ENCODE data around the gene SLC1A7.

Gene SLC1A7

GRCh38 chr1:53067886-53068285, 74.6 kb downstream of the SLC1A7 start:
- DNase-seq, result no peak
- H3K36me3 ChIP-seq (ENCODE audit: control insufficient read depth, insufficient read depth, low read length), result no peaks in the 10 kb centered on the region
- H2BK15ac ChIP-seq (replicated peaks; ENCODE audit: low read depth), result no peak overlapping the region
- H3K27me3 ChIP-seq (ENCODE audit: insufficient read depth, low read length, poor library complexity), result peaks cover 9% of the 10 kb centered on the region
- no peak overlapping the region for H3K56ac ChIP-seq (ENCODE audit: low read length)
- H2BK5ac ChIP-seq (ENCODE audit: low read length), result no peak overlapping the region
- no peak overlapping the region for H2BK120ac ChIP-seq (ENCODE audit: low read depth, low read length)
- H3K4me3 ChIP-seq (ENCODE audit: low read length), result no peak overlapping the region
- no peak overlapping the region for H4K5ac ChIP-seq (ENCODE audit: low read length)
- no peak overlapping the region for H3K23ac ChIP-seq (ENCODE audit: low read length)
- no peak overlapping the region for H3K27ac ChIP-seq (ENCODE audit: low read depth, low read length)
- H3K79me1 ChIP-seq (ENCODE audit: low read length), result no peaks in the 10 kb centered on the region
- H2AK5ac ChIP-seq (ENCODE audit: low read length), result no peak overlapping the region
- WGBS (ENCODE audit: extremely low coverage, insufficient coverage, low lambda C conversion rate), result no CpG with 5 or more reads among the region's 2 CpGs
- H3K79me2 ChIP-seq (ENCODE audit: control insufficient read depth, insufficient read depth, low read length), result no peaks in the 10 kb centered on the region
- no peak overlapping the region for H3K18ac ChIP-seq (ENCODE audit: low read length)
- H3K4me2 ChIP-seq (ENCODE audit: low read length), result no peak overlapping the region
- no peak overlapping the region for H3K9ac ChIP-seq (ENCODE audit: low read length)
- H3K4me1 ChIP-seq (ENCODE audit: control insufficient read depth, low read depth, low read length), result no peaks in the 10 kb centered on the region
- no peak overlapping the region for H4K8ac ChIP-seq (ENCODE audit: low read depth, low read length)
- no peak overlapping the region for H3K4ac ChIP-seq (ENCODE audit: low read depth, low read length)

- Histone ChIP-seq H4K8ac (ENCODE audit: low read depth, low read length) (no peak overlapping the region), H3K9ac (ENCODE audit: low read length) (no peak overlapping the region), H3K4ac (ENCODE audit: low read depth, low read length) (no peak overlapping the region), H2BK15ac (replicated peaks; ENCODE audit: low read depth) (no peak overlapping the region), H3K27me3 (ENCODE audit: insufficient read depth, low read length, poor library complexity) (peaks cover 15% of the 10 kb centered on the region), H2BK120ac (ENCODE audit: low read depth, low read length) (no peak overlapping the region), H3K23ac (ENCODE audit: low read length) (no peak overlapping the region), H3K36me3 (ENCODE audit: control insufficient read depth, insufficient read depth, low read length) (no peaks in the 10 kb centered on the region), H3K4me1 (ENCODE audit: control insufficient read depth, low read depth, low read length) (no peaks in the 10 kb centered on the region), H3K4me2 (ENCODE audit: low read length) (no peak overlapping the region), H3K4me3 (ENCODE audit: low read length) (no peak overlapping the region), H3K79me1 (ENCODE audit: low read length) (no peaks in the 10 kb centered on the region), H2AK5ac (ENCODE audit: low read length) (no peak overlapping the region), H3K27ac (ENCODE audit: low read depth, low read length) (no peak overlapping the region), H2BK5ac (ENCODE audit: low read length) (no peak overlapping the region), H3K18ac (ENCODE audit: low read length) (no peak overlapping the region), H4K5ac (ENCODE audit: low read length) (no peak overlapping the region), H3K79me2 (ENCODE audit: control insufficient read depth, insufficient read depth, low read length) (no peaks in the 10 kb centered on the region), H3K56ac (ENCODE audit: low read length) (no peak overlapping the region)
- DNase-seq, result no peak
- no CpG with 5 or more reads among the region's 13 CpGs for WGBS (ENCODE audit: extremely low coverage, insufficient coverage, low lambda C conversion rate)
These were observed 75.3 kb downstream of the SLC1A7 start for GRCh38 chr1:53066891-53067738.

- Histone ChIP-seq H4K8ac (ENCODE audit: low read depth, low read length) (no peak overlapping the region), H3K27me3 (ENCODE audit: insufficient read depth, low read length, poor library complexity) (peaks cover 18% of the 10 kb centered on the region), H3K79me2 (ENCODE audit: control insufficient read depth, insufficient read depth, low read length) (no peaks in the 10 kb centered on the region), H3K9ac (ENCODE audit: low read length) (no peak overlapping the region), H3K23ac (ENCODE audit: low read length) (no peak overlapping the region), H2BK15ac (replicated peaks; ENCODE audit: low read depth) (no peak overlapping the region), H3K56ac (ENCODE audit: low read length) (no peak overlapping the region), H2AK5ac (ENCODE audit: low read length) (no peak overlapping the region), H3K36me3 (ENCODE audit: control insufficient read depth, insufficient read depth, low read length) (no peaks in the 10 kb centered on the region), H3K79me1 (ENCODE audit: low read length) (no peaks in the 10 kb centered on the region), H2BK5ac (ENCODE audit: low read length) (no peak overlapping the region), H3K27ac (ENCODE audit: low read depth, low read length) (no peak overlapping the region), H3K4me1 (ENCODE audit: control insufficient read depth, low read depth, low read length) (no peaks in the 10 kb centered on the region), H4K5ac (ENCODE audit: low read length) (no peak overlapping the region), H3K4me3 (ENCODE audit: low read length) (no peak overlapping the region), H3K18ac (ENCODE audit: low read length) (no peak overlapping the region), H2BK120ac (ENCODE audit: low read depth, low read length) (no peak overlapping the region), H3K4me2 (ENCODE audit: low read length) (no peak overlapping the region), H3K4ac (ENCODE audit: low read depth, low read length) (no peak overlapping the region)
- no peak for DNase-seq
- WGBS (ENCODE audit: extremely low coverage, insufficient coverage, low lambda C conversion rate), result no CpG with 5 or more reads among the region's 6 CpGs
These were observed 76.0 kb downstream of the SLC1A7 start for GRCh38 chr1:53066488-53066887.

GRCh38 chr1:53065391-53065790, 77.0 kb downstream of the SLC1A7 start:
- Histone ChIP-seq H4K5ac (ENCODE audit: low read length) (no peak overlapping the region), H3K27me3 (ENCODE audit: insufficient read depth, low read length, poor library complexity) (peaks cover 29% of the 10 kb centered on the region), H2BK15ac (replicated peaks; ENCODE audit: low read depth) (no peak overlapping the region), H3K27ac (ENCODE audit: low read depth, low read length) (no peak overlapping the region), H3K36me3 (ENCODE audit: control insufficient read depth, insufficient read depth, low read length) (no peaks in the 10 kb centered on the region), H3K4me1 (ENCODE audit: control insufficient read depth, low read depth, low read length) (no peaks in the 10 kb centered on the region), H3K79me1 (ENCODE audit: low read length) (no peaks in the 10 kb centered on the region), H3K4ac (ENCODE audit: low read depth, low read length) (no peak overlapping the region), H3K9ac (ENCODE audit: low read length) (no peak overlapping the region), H3K18ac (ENCODE audit: low read length) (no peak overlapping the region), H3K56ac (ENCODE audit: low read length) (no peak overlapping the region), H3K4me3 (ENCODE audit: low read length) (no peak overlapping the region), H3K23ac (ENCODE audit: low read length) (no peak overlapping the region), H2AK5ac (ENCODE audit: low read length) (no peak overlapping the region), H4K8ac (ENCODE audit: low read depth, low read length) (no peak overlapping the region), H3K79me2 (ENCODE audit: control insufficient read depth, insufficient read depth, low read length) (no peaks in the 10 kb centered on the region), H3K4me2 (ENCODE audit: low read length) (no peak overlapping the region), H2BK120ac (ENCODE audit: low read depth, low read length) (no peak overlapping the region), H2BK5ac (ENCODE audit: low read length) (no peak overlapping the region)
- DNase-seq, result no peak
- no CpG with 5 or more reads among the region's 7 CpGs for WGBS (ENCODE audit: extremely low coverage, insufficient coverage, low lambda C conversion rate)

- Histone ChIP-seq H2BK5ac (ENCODE audit: low read length) (no peak overlapping the region), H3K79me2 (ENCODE audit: control insufficient read depth, insufficient read depth, low read length) (no peaks in the 10 kb centered on the region), H4K5ac (ENCODE audit: low read length) (no peak overlapping the region), H4K8ac (ENCODE audit: low read depth, low read length) (no peak overlapping the region), H3K18ac (ENCODE audit: low read length) (no peak overlapping the region), H3K23ac (ENCODE audit: low read length) (no peak overlapping the region), H3K36me3 (ENCODE audit: control insufficient read depth, insufficient read depth, low read length) (no peaks in the 10 kb centered on the region), H3K4me3 (ENCODE audit: low read length) (no peak overlapping the region), H3K4me1 (ENCODE audit: control insufficient read depth, low read depth, low read length) (no peaks in the 10 kb centered on the region), H2AK5ac (ENCODE audit: low read length) (no peak overlapping the region), H3K4me2 (ENCODE audit: low read length) (no peak overlapping the region), H3K79me1 (ENCODE audit: low read length) (no peaks in the 10 kb centered on the region), H3K9ac (ENCODE audit: low read length) (no peak overlapping the region), H3K4ac (ENCODE audit: low read depth, low read length) (no peak overlapping the region), H2BK15ac (replicated peaks; ENCODE audit: low read depth) (no peak overlapping the region), H2BK120ac (ENCODE audit: low read depth, low read length) (no peak overlapping the region), H3K56ac (ENCODE audit: low read length) (no peak overlapping the region), H3K27ac (ENCODE audit: low read depth, low read length) (no peak overlapping the region), H3K27me3 (ENCODE audit: insufficient read depth, low read length, poor library complexity) (peaks cover 35% of the 10 kb centered on the region)
- no peak for DNase-seq
- no CpG with 5 or more reads among the region's 9 CpGs for WGBS (ENCODE audit: extremely low coverage, insufficient coverage, low lambda C conversion rate)
These were observed 78.5 kb downstream of the SLC1A7 start for GRCh38 chr1:53063744-53064515.
